Measurements from ENCODE around the gene SNUPN.

GRCh38 chr15:75669879-75670212 lies 44.3 kb upstream of the SNUPN start:
- TF ChIP-seq CTCF (IDR thresholded peaks at IDR 0.05; ENCODE audit: low read depth, low read length, poor library complexity, severe bottlenecking) (no peak), EZH2phosphoT487 (IDR thresholded peaks at IDR 0.05; ENCODE audit: borderline replicate concordance, low read length) (no peak)
